HUDEP-2 (cell line): ENCODE measurements around the gene CLDN9.

Experiments
- DNase-seq, 76 experiments: peaks; one replicate each; lab custom pipeline; 2025; ENCODE audit not compliant: unreplicated experiment in 76 of 76; lab: John Stamatoyannopoulos, UW

The CLDN9 gene

DNA sequence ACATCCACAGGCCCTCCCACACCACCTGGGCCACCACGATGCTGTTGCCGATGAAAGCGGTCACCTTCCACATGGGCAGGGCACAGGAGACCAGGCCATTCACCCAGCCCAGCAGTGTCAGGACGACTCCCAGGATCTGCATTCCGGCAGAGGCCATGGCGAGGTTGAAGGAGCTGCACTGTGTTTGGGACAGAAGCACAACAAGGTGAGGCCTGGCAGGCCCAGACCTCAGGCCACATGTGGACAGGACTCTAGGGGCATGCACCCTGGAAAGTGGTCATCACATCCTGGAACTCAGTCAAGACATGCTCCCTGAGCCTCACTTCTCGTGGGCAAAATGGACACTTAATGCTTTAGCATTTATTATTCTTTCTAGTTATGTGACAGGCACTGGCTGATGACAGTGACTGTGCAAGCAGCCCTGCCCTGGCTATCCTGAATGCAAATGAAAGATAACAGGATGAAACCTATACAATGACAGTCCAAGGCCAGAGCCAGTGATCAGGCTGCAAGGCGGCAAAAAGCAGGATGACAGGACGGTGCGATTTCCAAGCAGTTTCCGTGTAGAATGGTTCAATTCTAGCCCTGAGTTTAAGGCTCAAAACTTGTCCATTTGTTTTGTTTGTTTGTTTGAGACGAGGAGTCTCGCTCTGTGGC, 3.3 kb downstream of the CLDN9 start:
- peak in 20 of 76 experiments; percentile 12 to 54 (median 30) for DNase-seq

GRCh38 chr16:3017344-3017743, 4.6 kb downstream of the CLDN9 start:
- no peak for DNase-seq

GRCh38 chr16:3017794-3018506, 5.2 kb downstream of the CLDN9 start, which contains the start of gene CLDN6:
Gene CLDN6, minus strand, starts transcription at chr16:3018183. Its CDS starts 2,162 bp downstream, at chr16:3016021.
- DNase-seq = peak in 18 of 76 experiments; percentile 13 to 43 (median 27)

- peak in 1 of 76 experiments; percentile 71 for DNase-seq
Observed at GRCh38 chr16:3019594-3020246, 7.0 kb downstream of the CLDN9 start.

DNA sequence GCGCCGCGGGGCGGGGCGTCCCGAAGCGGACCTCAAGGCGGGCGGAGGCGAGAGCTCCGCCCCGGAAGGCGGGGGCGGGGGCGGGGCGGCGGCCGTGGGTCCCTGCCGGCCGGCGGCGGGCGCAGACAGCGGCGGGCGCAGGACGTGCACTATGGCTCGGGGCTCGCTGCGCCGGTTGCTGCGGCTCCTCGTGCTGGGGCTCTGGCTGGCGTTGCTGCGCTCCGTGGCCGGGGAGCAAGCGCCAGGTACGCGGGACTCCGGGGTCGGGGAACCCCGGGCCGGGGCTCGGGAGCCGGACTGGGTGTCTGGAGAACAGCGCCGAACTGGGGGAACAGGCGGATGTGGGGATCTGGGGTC, 7.5 kb downstream of the CLDN9 start, which contains the start of gene TNFRSF12A:
TNFRSF12A (plus strand) TSS at position 122 of the 357 bp plus-strand sequence; CDS start at position 152, 30 bp downstream.
- peak in 65 of 76 experiments; percentile 16 to 84 (median 62) for DNase-seq

DNA sequence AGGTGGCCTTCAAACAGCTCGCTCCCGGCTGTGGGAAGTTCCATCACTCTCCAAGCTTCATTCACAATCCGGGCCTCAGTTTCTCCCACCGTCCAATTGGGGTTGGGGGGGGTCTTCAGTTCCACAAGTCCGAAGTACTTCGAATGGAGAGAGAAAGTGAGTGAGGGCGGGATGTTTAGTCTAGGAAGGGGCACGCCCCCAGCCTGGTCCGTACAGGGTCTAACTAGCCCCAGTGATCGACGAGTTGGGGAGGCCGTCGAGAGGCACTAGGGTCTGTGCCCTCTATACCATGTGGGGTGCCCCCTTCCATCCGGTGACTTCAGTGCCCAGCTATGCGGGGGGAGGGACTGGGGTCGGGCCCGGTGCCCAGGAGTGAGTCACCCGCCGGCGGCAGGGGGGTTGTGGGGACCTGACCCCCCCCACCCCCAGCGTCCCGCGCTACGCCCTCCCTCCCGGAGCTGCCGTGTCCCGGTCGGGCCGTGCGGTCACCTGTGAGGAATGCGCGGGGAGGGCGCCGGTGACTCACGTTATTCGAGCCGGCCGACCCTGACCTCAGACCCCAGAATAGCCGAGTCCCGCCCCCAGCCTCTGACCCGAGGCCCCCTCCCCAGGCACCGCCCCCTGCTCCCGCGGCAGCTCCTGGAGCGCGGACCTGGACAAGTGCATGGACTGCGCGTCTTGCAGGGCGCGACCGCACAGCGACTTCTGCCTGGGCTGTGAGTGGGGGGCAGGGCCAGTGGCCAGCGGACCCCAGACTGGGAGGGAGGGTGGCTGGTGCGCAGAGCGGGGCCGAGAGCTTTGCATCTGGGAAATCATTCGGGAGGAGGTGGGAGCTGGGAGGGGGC, 8.1 kb downstream of the CLDN9 start:
- peak in 64 of 76 experiments; percentile 11 to 80 (median 63) for DNase-seq

DNA sequence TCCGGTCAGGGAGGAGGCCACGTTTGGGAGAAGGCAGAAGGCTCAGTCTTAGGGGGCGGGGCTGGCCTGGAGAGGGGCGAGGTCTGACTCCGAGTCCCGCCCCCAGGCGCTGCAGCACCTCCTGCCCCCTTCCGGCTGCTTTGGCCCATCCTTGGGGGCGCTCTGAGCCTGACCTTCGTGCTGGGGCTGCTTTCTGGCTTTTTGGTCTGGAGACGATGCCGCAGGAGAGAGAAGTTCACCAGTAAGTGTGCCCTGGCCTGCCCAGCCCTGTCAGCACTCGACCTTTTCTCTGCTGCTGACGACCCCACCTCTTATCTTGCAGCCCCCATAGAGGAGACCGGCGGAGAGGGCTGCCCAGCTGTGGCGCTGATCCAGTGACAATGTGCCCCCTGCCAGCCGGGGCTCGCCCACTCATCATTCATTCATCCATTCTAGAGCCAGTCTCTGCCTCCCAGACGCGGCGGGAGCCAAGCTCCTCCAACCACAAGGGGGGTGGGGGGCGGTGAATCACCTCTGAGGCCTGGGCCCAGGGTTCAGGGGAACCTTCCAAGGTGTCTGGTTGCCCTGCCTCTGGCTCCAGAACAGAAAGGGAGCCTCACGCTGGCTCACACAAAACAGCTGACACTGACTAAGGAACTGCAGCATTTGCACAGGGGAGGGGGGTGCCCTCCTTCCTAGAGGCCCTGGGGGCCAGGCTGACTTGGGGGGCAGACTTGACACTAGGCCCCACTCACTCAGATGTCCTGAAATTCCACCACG, 8.9 kb downstream of the CLDN9 start:
- DNase-seq = peak in 63 of 76 experiments; percentile 10 to 82 (median 61)

DNA sequence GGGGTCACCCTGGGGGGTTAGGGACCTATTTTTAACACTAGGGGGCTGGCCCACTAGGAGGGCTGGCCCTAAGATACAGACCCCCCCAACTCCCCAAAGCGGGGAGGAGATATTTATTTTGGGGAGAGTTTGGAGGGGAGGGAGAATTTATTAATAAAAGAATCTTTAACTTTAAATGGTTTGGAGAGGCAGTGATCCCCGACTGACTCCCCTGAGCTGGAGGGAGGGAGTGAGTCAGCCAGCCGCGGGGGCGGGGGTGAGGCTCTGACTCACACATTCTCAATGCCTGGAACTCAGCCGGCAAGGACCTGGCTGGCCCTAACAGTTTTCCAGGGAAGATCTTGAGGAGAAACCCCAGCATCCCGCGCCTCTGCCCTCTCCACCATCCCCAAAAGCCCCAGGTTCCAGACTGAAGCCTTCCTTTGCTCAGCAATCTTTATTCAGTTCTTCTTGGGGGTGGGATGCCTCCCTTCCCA, 9.5 kb downstream of the CLDN9 start:
- DNase-seq = peak in 66 of 76 experiments; percentile 24 to 83 (median 68)

DNA sequence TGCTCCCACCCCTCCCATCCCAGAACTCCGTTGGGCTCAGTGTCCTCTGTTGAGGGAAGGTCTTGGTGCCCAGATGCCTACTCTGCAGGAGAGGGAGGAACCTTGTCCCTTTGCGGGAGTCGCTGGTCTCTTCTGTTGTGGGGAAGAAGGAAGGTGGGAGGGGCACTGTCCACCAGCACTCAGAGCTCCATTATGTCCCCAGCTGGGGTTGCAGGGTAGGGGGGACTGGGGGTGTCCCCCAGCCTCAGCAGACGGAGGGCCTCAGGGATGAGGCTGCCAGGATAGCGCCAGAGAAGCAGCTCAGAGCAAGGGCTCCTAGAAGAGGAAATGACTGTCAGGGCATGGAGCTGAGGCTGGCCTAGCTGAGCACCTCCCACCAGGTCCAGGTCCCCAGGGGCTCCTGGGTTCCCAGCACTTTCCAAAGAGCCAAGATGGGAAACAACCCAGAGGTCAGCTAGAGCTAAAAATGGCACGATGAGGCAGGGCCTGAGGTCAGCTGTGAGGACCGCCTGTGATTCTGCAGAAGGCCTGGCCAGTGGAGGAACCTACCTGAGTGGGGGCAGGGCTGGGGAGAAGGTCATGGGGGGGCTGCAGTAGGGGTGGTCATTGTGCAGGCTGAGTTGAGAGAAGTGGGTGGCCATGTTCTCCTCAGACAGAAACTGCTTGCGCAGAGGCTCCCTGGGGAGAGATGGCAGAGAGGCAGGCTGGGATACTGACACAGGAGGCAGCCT, 10.1 kb downstream of the CLDN9 start:
- peak in 1 of 76 experiments; percentile 36 for DNase-seq

GRCh38 chr16:3023415-3023668, 10.6 kb downstream of the CLDN9 start:
- peak in 57 of 76 experiments; percentile 9 to 79 (median 54) for DNase-seq

- DNase-seq = peak in 74 of 76 experiments; percentile 81 to 97 (median 93)
Observed at GRCh38 chr16:3023669-3024478, 11.2 kb downstream of the CLDN9 start, which contains the start of the genes HCFC1R1 and THOC6. Gene HCFC1R1, minus strand, starts transcription at chr16:3023942. Its CDS starts 1 bp downstream, at chr16:3023941. Gene THOC6, plus strand, starts transcription at chr16:3024035. Its CDS starts 292 bp downstream, at chr16:3024327.

- DNase-seq = no peak
Observed at GRCh38 chr16:3025032-3026002, 12.6 kb downstream of the CLDN9 start.

DNA sequence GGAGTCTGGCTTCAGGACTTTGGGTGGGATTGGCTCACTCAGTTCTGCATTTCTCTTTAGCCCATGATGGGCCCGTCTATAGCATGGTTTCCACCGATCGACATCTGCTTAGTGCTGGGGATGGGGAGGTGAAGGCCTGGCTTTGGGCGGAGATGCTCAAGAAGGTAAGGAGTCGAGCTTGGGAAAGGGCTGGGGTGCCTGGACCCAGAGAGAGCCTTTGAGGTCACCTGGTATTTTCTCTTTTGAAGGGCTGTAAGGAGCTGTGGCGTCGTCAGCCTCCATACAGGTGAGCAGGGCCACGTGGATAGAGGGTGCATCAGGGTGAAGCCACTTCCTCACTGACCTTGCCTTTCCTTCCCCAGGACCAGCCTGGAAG, 13.3 kb downstream of the CLDN9 start:
- DNase-seq = no peak

GRCh38 chr16:3026609-3027488, 14.1 kb downstream of the CLDN9 start:
- DNase-seq = no peak

- no peak for DNase-seq
Observed at GRCh38 chr16:3027489-3027795, 14.7 kb downstream of the CLDN9 start.
